ENCODE data around the gene CDRT4.

CDRT4 gene

GRCh38 chr17:15457723-15458094 is 9.7 kb downstream of the CDRT4 start:
- Mint-ChIP-seq H3K4me3 (no peak overlapping the region), H3K36me3 (ENCODE audit: low read depth) (peaks cover 7% of the 10 kb centered on the region), H3K27me3 (ENCODE audit: low read depth) (no peaks in the 10 kb centered on the region), H3K9me3 (peaks cover 6% of the 10 kb centered on the region), H3K4me1 (ENCODE audit: low read depth) (no peaks in the 10 kb centered on the region), H3K27ac (no peak overlapping the region)
- no peak for DNase-seq (ENCODE audit: low spot score)

- H3K4me3 Mint-ChIP-seq = no peak overlapping the region
- no peaks in the 10 kb centered on the region for H3K4me1 Mint-ChIP-seq (ENCODE audit: low read depth)
- peaks cover 6% of the 10 kb centered on the region for H3K9me3 Mint-ChIP-seq
- H3K27me3 Mint-ChIP-seq (ENCODE audit: low read depth) = no peaks in the 10 kb centered on the region
- H3K36me3 Mint-ChIP-seq (ENCODE audit: low read depth) = peaks cover 7% of the 10 kb centered on the region
- no peak for DNase-seq (ENCODE audit: low spot score)
- no peak overlapping the region for H3K27ac Mint-ChIP-seq
Measured at GRCh38 chr17:15456972-15457722, 10.3 kb downstream of the CDRT4 start.

- no peaks in the 10 kb centered on the region for H3K27me3 Mint-ChIP-seq (ENCODE audit: low read depth)
- H3K4me3 Mint-ChIP-seq = no peak overlapping the region
Measured at GRCh38 chr17:15456496-15456895, 10.9 kb downstream of the CDRT4 start.

GRCh38 chr17:15454346-15454745 is 13.1 kb downstream of the CDRT4 start:
- DNase-seq (ENCODE audit: low spot score) = no peak
- H3K36me3 Mint-ChIP-seq (ENCODE audit: low read depth) = peaks cover 4% of the 10 kb centered on the region
- no peak overlapping the region for H3K27ac Mint-ChIP-seq
- no peaks in the 10 kb centered on the region for H3K4me1 Mint-ChIP-seq (ENCODE audit: low read depth)
- no peaks in the 10 kb centered on the region for H3K27me3 Mint-ChIP-seq (ENCODE audit: low read depth)
- peaks cover 6% of the 10 kb centered on the region for H3K9me3 Mint-ChIP-seq
- no peak overlapping the region for H3K4me3 Mint-ChIP-seq

More at GRCh38 chr17:15456496-15456895, 10.9 kb downstream of the CDRT4 start:
- no peak overlapping the region for H3K27ac Mint-ChIP-seq
- no peaks in the 10 kb centered on the region for H3K4me1 Mint-ChIP-seq (ENCODE audit: low read depth)
- no peak for DNase-seq (ENCODE audit: low spot score)
- H3K36me3 Mint-ChIP-seq (ENCODE audit: low read depth) = peaks cover 7% of the 10 kb centered on the region
- peaks cover 6% of the 10 kb centered on the region for H3K9me3 Mint-ChIP-seq

GRCh38 chr17:15453782-15454181 is 13.6 kb downstream of the CDRT4 start:
- peaks cover 4% of the 10 kb centered on the region for H3K36me3 Mint-ChIP-seq (ENCODE audit: low read depth)
- no peaks in the 10 kb centered on the region for H3K4me1 Mint-ChIP-seq (ENCODE audit: low read depth)
- H3K9me3 Mint-ChIP-seq = peaks cover 6% of the 10 kb centered on the region
- H3K27me3 Mint-ChIP-seq (ENCODE audit: low read depth) = no peaks in the 10 kb centered on the region
- no peak for DNase-seq (ENCODE audit: low spot score)
- no peak overlapping the region for H3K4me3 Mint-ChIP-seq
- no peak overlapping the region for H3K27ac Mint-ChIP-seq

GRCh38 chr17:15453246-15453645 is 14.2 kb downstream of the CDRT4 start:
- Mint-ChIP-seq H3K9me3 (peaks cover 6% of the 10 kb centered on the region), H3K4me3 (no peak overlapping the region), H3K36me3 (ENCODE audit: low read depth) (peaks cover 4% of the 10 kb centered on the region), H3K4me1 (ENCODE audit: low read depth) (no peaks in the 10 kb centered on the region), H3K27me3 (ENCODE audit: low read depth) (no peaks in the 10 kb centered on the region), H3K27ac (no peak overlapping the region)
- no peak for DNase-seq (ENCODE audit: low spot score)

GRCh38 chr17:15452746-15453145 is 14.7 kb downstream of the CDRT4 start:
- no peak overlapping the region for H3K4me3 Mint-ChIP-seq

GRCh38 chr17:15451680-15452079 is 15.7 kb downstream of the CDRT4 start:
- Mint-ChIP-seq H3K4me1 (ENCODE audit: low read depth) (no peaks in the 10 kb centered on the region), H3K27me3 (ENCODE audit: low read depth) (no peaks in the 10 kb centered on the region), H3K27ac (no peak overlapping the region), H3K4me3 (no peak overlapping the region), H3K9me3 (peaks cover 6% of the 10 kb centered on the region), H3K36me3 (ENCODE audit: low read depth) (peaks cover 4% of the 10 kb centered on the region)
- DNase-seq (ENCODE audit: low spot score) = no peak

More at GRCh38 chr17:15452746-15453145, 14.7 kb downstream of the CDRT4 start:
- Mint-ChIP-seq H3K4me1 (ENCODE audit: low read depth) (no peaks in the 10 kb centered on the region), H3K36me3 (ENCODE audit: low read depth) (peaks cover 4% of the 10 kb centered on the region), H3K27ac (no peak overlapping the region), H3K27me3 (ENCODE audit: low read depth) (no peaks in the 10 kb centered on the region), H3K9me3 (peaks cover 6% of the 10 kb centered on the region)
- no peak for DNase-seq (ENCODE audit: low spot score)

GRCh38 chr17:15448580-15448956 is 18.9 kb downstream of the CDRT4 start:
- Mint-ChIP-seq H3K27me3 (ENCODE audit: low read depth) (no peaks in the 10 kb centered on the region), H3K4me3 (no peak overlapping the region), H3K9me3 (no peaks in the 10 kb centered on the region), H3K27ac (no peak overlapping the region), H3K4me1 (ENCODE audit: low read depth) (peaks cover 4% of the 10 kb centered on the region), H3K36me3 (ENCODE audit: low read depth) (no peaks in the 10 kb centered on the region)
- no peak for DNase-seq (ENCODE audit: low spot score)

GRCh38 chr17:15447928-15448579 is 19.4 kb downstream of the CDRT4 start:
- no peak for DNase-seq (ENCODE audit: low spot score)
- Mint-ChIP-seq H3K9me3 (no peaks in the 10 kb centered on the region), H3K27ac (no peak overlapping the region), H3K4me1 (ENCODE audit: low read depth) (peaks cover 4% of the 10 kb centered on the region), H3K27me3 (ENCODE audit: low read depth) (no peaks in the 10 kb centered on the region), H3K4me3 (no peak overlapping the region), H3K36me3 (ENCODE audit: low read depth) (no peaks in the 10 kb centered on the region)

GRCh38 chr17:15446036-15446435 is 21.4 kb downstream of the CDRT4 start:
- H3K27ac Mint-ChIP-seq = no peak overlapping the region
- no peaks in the 10 kb centered on the region for H3K27me3 Mint-ChIP-seq (ENCODE audit: low read depth)
- H3K9me3 Mint-ChIP-seq = no peaks in the 10 kb centered on the region
- peaks cover 4% of the 10 kb centered on the region for H3K4me1 Mint-ChIP-seq (ENCODE audit: low read depth)
- no peak for DNase-seq (ENCODE audit: low spot score)
- H3K4me3 Mint-ChIP-seq = no peak overlapping the region
- no peaks in the 10 kb centered on the region for H3K36me3 Mint-ChIP-seq (ENCODE audit: low read depth)

GRCh38 chr17:15444805-15445204 is 22.6 kb downstream of the CDRT4 start:
- no peak overlapping the region for H3K27ac Mint-ChIP-seq
- H3K9me3 Mint-ChIP-seq = no peaks in the 10 kb centered on the region
- H3K4me1 Mint-ChIP-seq (ENCODE audit: low read depth) = peaks cover 4% of the 10 kb centered on the region
- H3K27me3 Mint-ChIP-seq (ENCODE audit: low read depth) = no peaks in the 10 kb centered on the region
- no peak for DNase-seq (ENCODE audit: low spot score)
- peaks cover 3% of the 10 kb centered on the region for H3K36me3 Mint-ChIP-seq (ENCODE audit: low read depth)
- no peak overlapping the region for H3K4me3 Mint-ChIP-seq

- Mint-ChIP-seq H3K36me3 (ENCODE audit: low read depth) (peaks cover 22% of the 10 kb centered on the region), H3K27me3 (ENCODE audit: low read depth) (no peaks in the 10 kb centered on the region), H3K27ac (no peak overlapping the region), H3K9me3 (peaks cover 6% of the 10 kb centered on the region), H3K4me1 (ENCODE audit: low read depth) (peaks cover 4% of the 10 kb centered on the region), H3K4me3 (no peak overlapping the region)
- no peak for DNase-seq (ENCODE audit: low spot score)
Measured at GRCh38 chr17:15442311-15443180, 24.9 kb downstream of the CDRT4 start.

GRCh38 chr17:15441315-15441714 is 26.1 kb downstream of the CDRT4 start:
- H3K27me3 Mint-ChIP-seq (ENCODE audit: low read depth) = no peaks in the 10 kb centered on the region
- H3K9me3 Mint-ChIP-seq = peaks cover 15% of the 10 kb centered on the region
- H3K4me3 Mint-ChIP-seq = no peak overlapping the region
- peaks cover 10% of the 10 kb centered on the region for H3K4me1 Mint-ChIP-seq (ENCODE audit: low read depth)
- DNase-seq (ENCODE audit: low spot score) = no peak
- H3K27ac Mint-ChIP-seq = no peak overlapping the region
- H3K36me3 Mint-ChIP-seq (ENCODE audit: low read depth) = peaks cover 32% of the 10 kb centered on the region
